Mucosa of rectum (tissue), 2 donors: ENCODE results near the gene MICU1.

Source experiments
- H3K27ac ChIP-seq, 2 donors: one replicate each; pipeline ENCODE4 v1.7.0; 2013; ENCODE audit warnings: inconsistent platforms in 2 of 2, low read depth in 2 of 2, low read length in 2 of 2
- H3K27me3 ChIP-seq, 2 donors: one replicate each; pipeline ENCODE4 v1.7.0; 2013; ENCODE audit warnings: low read length in 2 of 2; ENCODE audit not compliant: control insufficient read depth in 2 of 2, insufficient read depth in 2 of 2
- H3K36me3 ChIP-seq, 2 donors: one replicate each; pipeline ENCODE4 v1.7.0; 2013; ENCODE audit warnings: low read length in 2 of 2; ENCODE audit not compliant: control insufficient read depth in 2 of 2, insufficient read depth in 2 of 2
- H3K4me1 ChIP-seq, 2 donors: one replicate each; pipeline ENCODE4 v1.7.0; 2013; ENCODE audit warnings: low read length in 2 of 2, mild to moderate bottlenecking in 1 of 2; ENCODE audit not compliant: control insufficient read depth in 2 of 2, insufficient read depth in 2 of 2
- H3K4me3 ChIP-seq, 2 donors: one replicate each; pipeline ENCODE4 v1.7.0; 2013; ENCODE audit warnings: low read length in 2 of 2
- H3K9ac ChIP-seq, 2 donors: one replicate each; pipeline ENCODE4 v1.7.0; 2013; ENCODE audit warnings: low read length in 2 of 2, low read depth in 1 of 2, mild to moderate bottlenecking in 1 of 2
- H3K9me3 ChIP-seq, 2 donors: one replicate each; pipeline ENCODE4 v1.7.0; 2013; ENCODE audit warnings: low read length in 2 of 2; ENCODE audit not compliant: control insufficient read depth in 2 of 2
- donor health status: healthy.
- donor health status: Normal muscosa, but diverticular disease.

MICU1 gene

DNA sequence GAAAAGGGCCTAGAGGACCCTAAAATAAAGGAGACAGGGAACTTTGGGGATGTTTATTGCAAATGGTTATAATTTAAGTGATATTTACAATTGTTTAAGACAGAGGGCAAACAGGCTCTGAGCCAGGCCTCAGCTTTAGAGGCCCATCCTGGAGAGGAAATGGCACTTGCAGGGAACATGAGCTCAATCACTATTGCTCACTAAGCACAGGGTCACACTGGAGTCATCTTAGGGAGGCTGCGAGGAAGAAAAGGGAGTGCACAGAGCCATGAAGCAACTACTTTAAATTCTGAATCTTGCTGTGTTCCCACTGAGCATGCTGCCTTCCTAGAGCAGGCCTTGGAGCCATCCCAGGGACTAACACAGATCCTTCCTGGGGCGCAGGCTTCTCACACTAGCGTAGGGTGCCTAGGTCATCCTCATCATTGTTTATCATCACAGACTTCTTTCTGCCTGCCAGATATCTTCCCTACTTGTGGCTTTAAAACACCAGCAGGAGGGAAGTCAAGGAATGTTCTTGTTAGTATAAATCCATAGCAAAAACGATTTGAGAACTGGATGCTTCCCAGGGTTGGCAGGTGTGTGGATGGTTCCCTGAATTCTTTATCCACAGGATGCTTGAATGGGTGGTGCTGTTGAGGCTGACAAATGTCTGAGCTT, 258.4 kb downstream of the MICU1 start:
- H3K4me3 ChIP-seq, result no peak overlapping the region
- no peaks in the 10 kb centered on the region for H3K27me3 ChIP-seq
- no peaks in the 10 kb centered on the region for H3K9me3 ChIP-seq
- H3K36me3 ChIP-seq, result peaks cover 12 to 19% of the 10 kb centered on the region in 2 donors
- no peak overlapping the region for H3K27ac ChIP-seq
- no peak overlapping the region for H3K9ac ChIP-seq
- peaks cover 7% of the 10 kb centered on the region in 2 donors for H3K4me1 ChIP-seq

DNA sequence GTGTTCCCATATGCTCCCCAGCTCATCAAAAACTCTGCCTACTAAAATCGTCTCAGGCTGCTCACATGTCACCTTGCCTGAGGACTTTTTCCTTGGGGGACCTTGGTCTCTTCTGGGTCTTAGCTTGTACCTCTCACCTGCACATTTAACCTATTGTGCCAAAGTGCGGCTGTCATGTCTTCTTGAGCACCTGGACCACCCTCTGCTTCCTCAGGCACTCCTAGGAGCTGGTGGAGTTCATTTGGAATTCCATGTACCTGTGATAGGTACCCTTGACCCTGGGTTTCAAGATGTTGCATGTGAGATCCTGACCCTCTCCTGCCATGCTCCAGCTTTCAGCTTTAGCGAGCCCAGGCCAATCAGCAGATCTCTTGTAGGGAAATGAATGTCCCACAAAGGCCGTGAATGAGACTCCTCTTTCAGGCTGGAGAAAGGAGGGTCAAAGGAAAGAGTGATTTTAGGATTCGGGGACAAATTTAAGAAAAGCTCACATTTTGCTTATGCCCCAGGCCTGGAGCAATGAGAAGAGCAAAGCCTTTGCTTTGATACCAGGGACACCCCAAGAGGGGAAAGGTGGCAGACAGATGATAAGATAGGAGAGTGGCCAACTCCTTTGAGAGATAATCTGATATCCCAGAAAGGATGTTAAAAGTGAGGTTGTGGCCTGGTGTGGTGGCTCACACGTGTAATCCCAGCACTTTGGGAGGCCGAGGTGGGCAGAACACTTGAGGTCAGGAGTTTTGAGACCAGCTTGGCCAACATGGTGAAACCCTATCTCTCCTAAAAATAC, 260.6 kb downstream of the MICU1 start:
- H3K4me1 ChIP-seq, result peaks cover 7% of the 10 kb centered on the region in 2 donors
- H3K9ac ChIP-seq, result no peak overlapping the region
- peaks cover 12 to 18% of the 10 kb centered on the region in 2 donors for H3K36me3 ChIP-seq
- H3K27ac ChIP-seq, result no peak overlapping the region
- H3K4me3 ChIP-seq, result no peak overlapping the region
- no peaks in the 10 kb centered on the region for H3K9me3 ChIP-seq
- H3K27me3 ChIP-seq, result no peaks in the 10 kb centered on the region

DNA sequence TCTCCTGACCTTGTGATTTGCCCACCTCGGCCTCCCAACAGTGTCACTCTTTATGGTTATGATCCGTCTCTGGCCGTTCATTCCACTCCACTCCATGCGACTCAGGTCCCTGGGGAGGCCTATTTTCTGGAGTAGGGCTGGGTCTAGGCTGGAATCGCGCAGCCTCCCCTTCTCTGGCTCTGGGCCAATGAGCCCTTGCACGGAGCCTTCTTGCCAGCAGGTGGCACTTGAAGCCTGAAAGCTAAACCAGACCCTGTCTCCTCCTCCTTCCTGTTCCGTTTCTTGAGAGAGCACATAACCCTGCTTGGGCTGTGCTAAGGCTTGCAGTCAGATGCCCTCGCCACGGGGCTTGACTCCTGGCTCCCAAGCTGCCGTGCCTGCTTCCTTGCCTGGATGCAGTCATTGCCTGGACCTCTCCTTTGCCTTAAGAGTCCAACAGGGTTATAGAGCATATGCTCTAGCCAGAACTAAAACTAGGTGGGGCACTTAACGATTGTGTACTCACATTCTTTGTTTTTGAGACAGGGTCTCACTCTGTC, 261.6 kb downstream of the MICU1 start:
- peaks cover 12 to 17% of the 10 kb centered on the region in 2 donors for H3K36me3 ChIP-seq
- peak overlapping the region; percentile 48 to 52 for H3K9ac ChIP-seq
- H3K27me3 ChIP-seq, result no peaks in the 10 kb centered on the region
- peak overlapping the region; percentile 15 to 63 for H3K4me3 ChIP-seq
- peaks cover 7% of the 10 kb centered on the region in 2 donors for H3K4me1 ChIP-seq
- peak overlapping the region in 1 of 2 donors; percentile 27 for H3K27ac ChIP-seq
- no peaks in the 10 kb centered on the region for H3K9me3 ChIP-seq

DNA sequence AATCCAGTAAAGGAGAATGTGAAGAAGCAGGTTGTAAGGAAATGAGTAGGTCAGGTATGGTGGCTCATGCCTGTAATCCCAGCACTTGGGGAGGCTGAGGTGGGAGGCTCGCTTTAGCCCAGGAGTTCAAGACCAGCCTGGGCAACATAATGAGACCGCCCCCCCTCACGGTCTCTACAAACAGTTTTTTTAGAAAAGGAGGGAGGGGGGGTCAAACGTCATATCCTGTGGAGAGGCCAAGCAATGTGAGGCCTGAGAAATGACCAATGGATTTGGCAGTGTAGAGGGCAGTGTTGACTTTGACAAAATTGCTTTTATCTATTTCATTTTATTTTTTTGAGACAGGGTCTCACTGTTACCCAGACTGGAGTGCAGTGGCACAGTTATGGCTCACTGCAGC, 268.9 kb downstream of the MICU1 start:
- H3K4me3 ChIP-seq, result no peak overlapping the region
- no peak overlapping the region for H3K27ac ChIP-seq
- no peaks in the 10 kb centered on the region for H3K27me3 ChIP-seq
- peaks cover 0 to 2% of the 10 kb centered on the region in 2 donors for H3K36me3 ChIP-seq
- H3K9me3 ChIP-seq, result no peaks in the 10 kb centered on the region
- H3K9ac ChIP-seq, result no peak overlapping the region
- peaks cover 13 to 16% of the 10 kb centered on the region in 2 donors for H3K4me1 ChIP-seq

DNA sequence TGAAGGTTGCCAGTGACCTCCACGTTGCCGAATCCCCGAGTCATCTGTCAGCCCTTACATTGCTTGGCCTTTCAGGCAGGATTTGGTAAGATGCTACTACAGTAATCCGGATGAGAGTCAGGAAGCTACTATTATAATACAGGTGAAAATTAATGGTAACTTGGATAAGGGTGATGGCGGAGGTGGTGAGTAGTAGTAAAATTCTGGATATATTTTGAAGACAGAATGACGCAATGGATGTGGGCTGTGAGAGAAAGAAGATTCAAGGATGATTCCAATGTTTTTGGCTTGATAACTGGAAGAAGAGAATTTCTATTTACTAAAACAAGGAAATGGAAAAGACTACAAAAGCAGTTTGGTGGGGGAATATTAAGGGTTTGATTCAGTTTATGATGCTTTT, 269.8 kb downstream of the MICU1 start:
- Histone ChIP-seq H3K4me1 (peaks cover 13 to 16% of the 10 kb centered on the region in 2 donors), H3K9me3 (no peaks in the 10 kb centered on the region), H3K27me3 (no peaks in the 10 kb centered on the region), H3K9ac (no peak overlapping the region), H3K27ac (no peak overlapping the region), H3K36me3 (peaks cover 2% of the 10 kb centered on the region in 2 donors), H3K4me3 (no peak overlapping the region)

DNA sequence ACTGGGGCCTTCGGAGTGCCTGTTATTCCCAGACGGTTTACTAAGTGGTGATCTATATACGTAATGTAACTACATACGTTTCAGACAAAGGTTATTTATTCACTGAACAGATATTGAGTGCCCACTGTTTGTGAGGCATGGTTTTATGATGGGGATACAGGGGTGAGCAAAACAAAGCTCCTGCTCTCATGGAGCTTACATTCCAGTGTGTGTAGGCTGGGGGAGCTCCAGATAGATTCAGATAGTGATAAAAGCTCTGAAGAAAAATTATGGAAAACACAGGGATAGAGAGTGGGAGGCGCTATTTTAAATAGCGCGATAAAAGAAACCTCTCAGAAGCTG, 270.7 kb downstream of the MICU1 start:
- Histone ChIP-seq H3K27ac (peak overlapping the region; percentile 99 to 100), H3K4me3 (peak overlapping the region; percentile 96 to 99), H3K4me1 (peaks cover 13 to 16% of the 10 kb centered on the region in 2 donors), H3K9ac (peak overlapping the region; percentile 98), H3K9me3 (no peaks in the 10 kb centered on the region), H3K36me3 (peaks cover 2 to 8% of the 10 kb centered on the region in 2 donors), H3K27me3 (no peaks in the 10 kb centered on the region)

DNA sequence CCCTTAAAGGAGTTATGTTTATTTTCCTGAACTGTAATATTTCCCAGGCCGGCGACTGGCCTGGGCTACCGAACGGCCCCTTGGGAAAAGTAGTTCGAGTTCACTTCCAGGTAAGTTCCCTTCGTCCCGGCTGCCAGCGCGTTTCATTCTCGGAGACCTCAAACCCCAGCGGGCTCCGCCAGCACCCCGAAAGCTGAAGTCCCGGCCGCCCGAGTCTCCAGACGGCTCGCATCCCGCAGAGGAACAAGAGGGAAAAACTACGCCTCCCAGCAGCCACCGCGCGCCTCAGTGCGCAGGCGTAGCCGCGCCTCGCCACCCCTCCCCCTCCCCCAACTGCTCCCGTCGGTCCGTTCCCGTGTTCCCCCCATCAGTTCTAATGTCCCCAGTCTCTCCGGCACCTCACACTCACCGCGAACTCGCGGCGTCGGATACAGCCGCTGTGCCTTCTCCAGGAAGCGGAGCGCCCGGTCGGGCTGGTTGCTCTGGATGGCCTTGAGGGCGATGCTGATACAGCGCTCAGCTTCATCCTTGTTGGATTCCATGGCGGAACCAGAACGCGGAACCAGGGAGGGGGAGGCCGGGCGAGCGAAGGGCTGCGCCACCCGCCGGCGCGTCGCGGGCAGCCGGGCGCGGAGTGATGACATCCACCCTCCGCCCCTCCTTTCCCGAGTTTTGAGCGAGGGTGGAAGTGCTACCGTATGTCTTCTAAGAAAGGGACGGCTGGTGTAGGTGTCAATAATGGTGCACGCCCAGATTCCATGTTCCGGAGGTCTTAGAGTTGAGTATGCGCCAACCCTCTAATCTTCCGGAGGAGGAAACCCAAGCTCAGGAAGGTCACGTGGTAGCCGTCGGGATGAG, 271.3 kb downstream of the MICU1 start, which contains the start of gene DNAJB12:
Gene DNAJB12 (minus strand): TSS at position 564 of the 858 bp plus-strand sequence. CDS start 22 bp downstream, at position 542.
- Histone ChIP-seq H3K4me1 (peaks cover 13 to 16% of the 10 kb centered on the region in 2 donors), H3K27ac (peak within 1 kb of the TSS; percentile 99 to 100), H3K9me3 (no peaks in the 10 kb centered on the region), H3K9ac (peak within 1 kb of the TSS; percentile 98), H3K4me3 (peak within 1 kb of the TSS; percentile 96 to 99), H3K36me3 (peaks cover 2 to 8% of the 10 kb centered on the region in 2 donors), H3K27me3 (no peaks in the 10 kb centered on the region)

DNA sequence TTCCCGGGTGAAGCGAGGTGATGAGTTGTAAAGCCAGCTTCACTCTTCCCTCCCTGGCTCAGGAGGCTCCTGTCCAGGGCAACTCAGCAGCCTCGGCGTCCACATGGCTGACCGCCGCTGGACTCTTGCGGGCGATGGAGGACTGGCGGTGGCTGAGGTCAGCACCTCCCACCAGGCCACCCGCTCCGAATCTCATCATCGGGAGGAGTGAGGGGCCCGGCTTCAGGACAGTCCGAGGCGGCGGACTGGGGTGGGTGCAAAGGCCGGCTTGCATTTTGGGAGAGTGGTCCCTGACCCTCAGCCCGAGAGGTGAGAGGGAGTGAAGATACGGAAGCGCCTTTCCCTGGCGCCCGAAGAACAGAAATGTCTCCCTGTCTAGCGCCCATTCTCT, 271.9 kb downstream of the MICU1 start:
- H3K4me3 ChIP-seq, result peak overlapping the region; percentile 96 to 99
- no peaks in the 10 kb centered on the region for H3K27me3 ChIP-seq
- H3K9me3 ChIP-seq, result no peaks in the 10 kb centered on the region
- H3K4me1 ChIP-seq, result peaks cover 13 to 16% of the 10 kb centered on the region in 2 donors
- peaks cover 3 to 10% of the 10 kb centered on the region in 2 donors for H3K36me3 ChIP-seq
- H3K9ac ChIP-seq, result peak overlapping the region; percentile 98
- H3K27ac ChIP-seq, result peak overlapping the region; percentile 99 to 100

DNA sequence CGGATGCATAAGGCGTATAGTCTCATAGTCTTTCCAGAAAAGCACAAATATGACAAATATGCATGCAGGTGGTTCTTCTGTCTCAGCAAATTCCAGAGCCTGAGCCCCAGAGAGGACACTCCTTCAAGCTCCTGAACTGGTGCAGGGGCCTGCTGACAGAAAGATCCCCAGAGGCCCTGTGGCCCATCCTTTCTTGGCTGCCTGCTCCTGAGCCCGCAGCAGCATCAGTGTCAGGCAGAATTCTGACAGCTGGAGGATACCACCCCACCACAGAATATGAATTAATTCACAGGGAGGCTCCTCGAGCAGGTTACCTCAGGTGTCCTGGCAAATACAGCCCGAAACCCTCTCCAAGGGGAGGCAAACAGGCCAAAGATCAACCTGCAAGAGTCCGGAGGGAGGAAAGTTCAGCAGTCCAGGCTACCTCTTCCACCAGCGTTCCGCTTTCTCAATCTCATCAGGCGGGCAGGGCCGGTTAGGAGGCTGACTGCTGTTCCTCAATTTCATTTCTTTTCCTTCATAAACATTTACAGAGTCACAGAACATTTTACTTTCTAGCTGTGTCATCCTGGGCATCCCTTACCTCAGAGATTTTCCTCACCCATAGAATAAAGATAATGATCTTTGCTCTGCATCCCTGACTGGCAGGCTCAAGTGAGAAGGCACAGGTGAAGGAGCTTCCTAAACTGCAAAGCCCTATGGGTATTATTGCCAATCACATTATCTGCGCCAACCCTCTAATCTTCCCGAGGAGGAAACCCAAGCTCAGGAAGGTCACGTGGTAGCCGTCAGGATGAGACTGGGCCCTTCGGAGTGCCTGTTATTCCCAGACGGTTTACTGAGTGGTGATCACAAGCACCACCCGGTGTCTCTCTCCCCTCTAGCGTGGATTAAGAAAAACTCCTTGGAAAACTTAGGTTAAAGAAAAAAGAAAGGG, 272.6 kb downstream of the MICU1 start:
- H3K9me3 ChIP-seq, result no peaks in the 10 kb centered on the region
- peaks cover 7 to 16% of the 10 kb centered on the region in 2 donors for H3K36me3 ChIP-seq
- peaks cover 13 to 16% of the 10 kb centered on the region in 2 donors for H3K4me1 ChIP-seq
- no peaks in the 10 kb centered on the region for H3K27me3 ChIP-seq
- peak overlapping the region; percentile 96 to 99 for H3K4me3 ChIP-seq
- peak overlapping the region; percentile 99 to 100 for H3K27ac ChIP-seq
- H3K9ac ChIP-seq, result peak overlapping the region; percentile 98
